ELR (cell line): Measurements from ENCODE around the gene NSUN2.
"Not testable (repeated sequence)": the region's sequence is repeated elsewhere in the genome, so short reads cannot be mapped to it uniquely, and the experiment has no call there.

Experiments
- DNase-seq: peaks from one replicate; pipeline ENCODE4 v3.0.0-alpha.2; 2015; ENCODE audit warnings: low read depth

The NSUN2 gene

DNA sequence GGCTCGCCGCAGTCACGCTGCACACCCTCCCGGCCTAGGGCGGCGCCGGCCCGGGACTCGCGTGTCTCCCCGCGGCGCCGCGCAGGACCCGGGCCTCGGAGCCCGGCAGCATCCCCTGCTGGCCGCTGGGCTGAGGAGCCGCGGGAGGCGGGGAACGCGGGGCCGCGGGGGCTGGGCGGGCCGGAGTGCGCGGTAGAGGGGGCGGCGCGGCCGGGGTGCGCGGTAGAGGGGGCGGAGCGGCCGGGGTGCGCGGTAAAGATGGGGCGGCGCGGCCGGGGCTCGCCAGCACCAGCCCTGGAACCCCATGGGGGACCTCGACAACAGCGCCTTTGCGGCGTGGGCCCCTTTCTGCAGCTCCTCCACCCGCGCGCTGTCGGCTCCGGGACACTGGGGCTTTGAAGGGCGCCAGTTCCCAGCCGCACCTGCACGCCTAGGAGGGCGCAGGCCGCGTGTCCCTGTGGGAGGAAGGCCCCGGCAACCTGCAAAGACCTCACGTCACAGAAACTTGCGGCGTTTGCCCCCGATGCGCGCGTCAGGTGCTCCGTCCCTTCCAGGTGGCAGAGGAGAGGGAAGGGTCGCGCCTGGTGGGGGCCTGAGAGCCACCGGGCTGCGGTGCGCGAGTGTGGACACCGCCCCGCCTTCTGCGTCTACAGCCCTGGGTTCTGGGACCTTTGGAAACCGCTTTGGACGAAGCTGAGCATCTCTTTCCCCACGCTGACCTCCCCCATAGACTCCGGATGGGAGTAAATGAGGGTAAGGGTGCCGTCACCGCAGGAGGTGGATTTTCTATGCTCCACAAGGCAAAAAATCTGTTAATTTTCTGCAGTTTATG, 49.6 kb downstream of the NSUN2 start:
- no peak for DNase-seq

DNA sequence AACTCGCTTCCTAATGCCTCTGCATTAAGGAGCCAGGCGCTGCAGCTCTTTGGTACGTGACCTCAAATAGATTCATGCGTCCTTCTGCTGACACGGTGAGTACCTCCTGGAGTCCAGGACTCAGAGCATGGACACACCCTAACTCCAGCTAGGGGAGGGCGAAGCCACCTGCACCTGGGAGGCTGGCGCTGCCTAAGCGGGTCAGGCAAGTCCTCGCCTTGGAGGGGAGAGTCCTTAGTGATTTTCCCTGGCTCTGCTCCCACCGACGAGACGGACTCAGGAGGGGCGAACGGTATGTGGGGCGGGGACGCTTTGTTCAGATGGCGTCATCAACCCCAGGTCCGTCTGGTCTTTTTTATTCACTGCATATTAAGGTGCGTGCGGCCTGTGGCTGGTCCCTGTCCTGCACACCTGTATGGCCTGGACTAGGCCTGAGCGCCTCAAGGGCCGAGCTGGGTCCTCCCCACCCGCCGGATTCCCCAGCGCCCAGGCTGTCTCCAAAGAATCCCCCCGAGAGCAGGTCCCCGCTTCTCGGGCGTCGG, 50.3 kb downstream of the NSUN2 start:
- DNase-seq, result no peak

DNA sequence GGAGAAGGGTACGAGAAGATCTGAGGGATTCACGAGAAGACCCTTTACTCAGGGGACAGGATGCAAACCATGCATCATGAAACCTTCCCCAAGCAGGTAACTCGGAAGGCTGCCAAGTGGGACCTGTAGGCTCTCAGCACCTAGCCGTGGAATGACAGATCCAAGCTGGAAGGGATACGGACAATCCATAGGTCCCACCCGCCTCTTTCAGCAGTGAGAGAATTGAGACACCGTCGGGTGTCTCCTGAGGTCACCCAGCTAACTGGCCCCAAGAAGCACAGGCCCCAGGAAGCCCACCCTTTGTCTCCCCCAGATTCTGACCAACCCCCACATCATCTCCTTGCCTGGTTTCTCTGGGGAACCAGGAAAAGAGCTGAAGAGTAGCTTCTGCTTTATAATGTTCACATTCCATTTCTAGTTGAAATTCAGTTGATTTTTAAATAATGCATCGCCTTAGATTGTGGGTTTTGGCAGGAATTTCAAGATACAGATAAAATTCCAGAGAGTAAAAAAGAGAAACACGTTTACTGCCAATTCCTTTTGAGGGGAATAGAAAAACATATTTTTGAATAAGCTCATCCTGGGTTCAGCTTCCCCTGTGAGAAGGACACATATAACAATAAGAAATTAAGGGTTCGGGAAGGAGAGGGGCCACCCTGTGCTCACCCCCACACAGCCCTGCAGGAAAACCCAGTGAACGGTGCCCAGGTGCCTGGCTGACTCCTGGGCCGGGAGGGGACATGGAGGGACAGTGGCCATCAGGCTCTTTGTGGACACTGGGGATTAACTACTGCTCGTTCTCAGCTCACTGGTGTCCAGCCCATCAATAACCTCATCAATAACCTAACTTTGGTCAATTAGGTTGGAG, 51.1 kb downstream of the NSUN2 start:
- DNase-seq, result no peak

DNA sequence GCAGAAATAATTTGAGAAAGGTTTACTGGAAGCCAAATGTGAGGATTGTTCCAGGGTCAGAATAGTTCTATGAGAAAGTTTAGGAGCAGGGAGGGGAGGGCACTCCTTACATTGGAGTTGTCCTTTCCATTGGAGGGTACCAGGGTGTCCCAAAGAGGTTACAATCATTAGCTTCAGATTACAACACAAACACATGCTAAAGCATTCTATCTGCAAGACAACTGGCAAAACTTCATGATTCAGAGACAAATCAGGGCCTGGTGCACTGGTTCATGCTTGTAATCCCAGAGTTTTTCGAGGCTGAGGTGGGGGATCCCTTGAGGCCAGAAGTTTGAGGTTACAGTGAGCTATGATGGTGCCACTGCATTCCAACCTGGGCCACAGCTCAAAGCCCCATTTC, 51.8 kb downstream of the NSUN2 start:
- DNase-seq, result no peak

- no peak for DNase-seq
These were observed 53.3 kb downstream of the NSUN2 start for GRCh38 chr5:6579535-6579934.

- no peak for DNase-seq
These were observed 54.0 kb downstream of the NSUN2 start for GRCh38 chr5:6578676-6579343.

DNA sequence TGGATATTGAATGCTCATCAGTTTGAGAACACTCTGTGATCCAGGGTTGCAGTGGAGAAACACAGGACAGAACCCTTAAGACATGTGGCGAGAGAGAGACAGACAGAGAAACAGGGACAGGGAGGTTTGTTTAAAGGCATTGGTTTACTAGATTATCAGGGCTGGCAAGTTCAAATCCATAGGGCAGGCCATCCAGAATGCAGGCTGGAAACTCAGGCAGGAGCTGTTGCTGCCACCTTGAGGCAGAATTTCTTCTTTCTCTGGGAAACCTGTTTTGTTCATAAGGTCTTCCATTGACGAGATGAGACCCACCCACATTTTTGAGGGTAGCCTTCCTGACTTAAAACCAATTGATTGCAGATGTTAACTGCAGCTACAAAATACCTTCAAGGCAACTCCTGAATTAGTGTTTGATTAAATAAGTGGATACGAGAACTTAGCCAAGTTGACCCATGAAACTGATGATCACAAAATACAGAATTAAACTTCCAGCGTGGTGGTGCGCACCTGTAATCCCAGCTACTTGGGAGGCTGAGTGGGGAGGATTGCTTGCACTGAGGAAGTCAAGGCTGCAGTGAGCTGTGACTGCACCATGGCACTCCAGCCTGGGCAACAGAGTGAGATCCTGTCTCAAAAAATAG, 55.9 kb downstream of the NSUN2 start:
- peak; percentile 68 for DNase-seq

- DNase-seq, result no peak
These were observed 58.2 kb downstream of the NSUN2 start for GRCh38 chr5:6574537-6575245.

DNA sequence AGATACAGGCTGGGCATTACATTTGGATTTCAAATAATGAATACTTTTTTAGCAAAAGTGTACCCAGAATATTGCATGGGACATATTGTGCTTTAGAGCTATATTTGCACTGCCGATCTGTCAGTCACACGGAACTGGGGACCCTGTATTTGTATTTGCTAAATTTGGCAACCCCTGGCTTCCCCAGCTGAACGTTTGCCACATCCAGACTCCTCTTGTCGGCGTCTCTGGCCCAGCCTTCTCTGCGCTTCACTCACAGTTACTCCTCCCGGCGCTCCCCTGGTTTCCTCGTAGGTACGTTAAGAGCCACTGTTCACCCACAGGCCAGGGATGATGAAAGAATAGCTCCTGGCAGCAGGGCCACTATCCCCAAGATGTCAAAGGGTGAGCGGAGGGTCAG, 58.7 kb downstream of the NSUN2 start:
- DNase-seq, result no peak

DNA sequence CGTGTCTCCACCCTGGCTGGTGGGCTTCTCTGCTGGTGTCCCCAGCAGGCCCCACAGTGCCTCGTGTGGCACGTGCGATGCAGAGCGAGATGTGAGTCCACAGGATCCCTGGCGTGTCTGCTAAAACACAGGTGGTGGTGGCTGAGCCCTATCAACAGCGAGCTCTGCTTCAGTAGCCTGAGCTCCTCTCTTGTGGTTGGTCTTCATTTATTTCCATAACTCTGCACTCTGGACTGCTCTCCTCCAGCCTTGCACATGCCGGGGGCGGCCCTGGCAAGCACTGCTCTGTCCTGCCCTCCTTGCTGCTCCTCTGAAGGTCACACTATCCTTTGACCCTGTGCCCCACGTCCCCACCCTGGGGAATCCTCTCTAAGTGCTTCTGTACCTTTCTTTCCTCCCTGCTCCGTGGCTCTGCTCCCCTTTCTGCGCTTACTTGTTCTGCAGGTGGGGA, 59.2 kb downstream of the NSUN2 start:
- DNase-seq, result no peak

- DNase-seq, result no peak
These were observed 59.9 kb downstream of the NSUN2 start for GRCh38 chr5:6572825-6573380.

- DNase-seq, result no peak
These were observed 60.6 kb downstream of the NSUN2 start for GRCh38 chr5:6572086-6572824.

DNA sequence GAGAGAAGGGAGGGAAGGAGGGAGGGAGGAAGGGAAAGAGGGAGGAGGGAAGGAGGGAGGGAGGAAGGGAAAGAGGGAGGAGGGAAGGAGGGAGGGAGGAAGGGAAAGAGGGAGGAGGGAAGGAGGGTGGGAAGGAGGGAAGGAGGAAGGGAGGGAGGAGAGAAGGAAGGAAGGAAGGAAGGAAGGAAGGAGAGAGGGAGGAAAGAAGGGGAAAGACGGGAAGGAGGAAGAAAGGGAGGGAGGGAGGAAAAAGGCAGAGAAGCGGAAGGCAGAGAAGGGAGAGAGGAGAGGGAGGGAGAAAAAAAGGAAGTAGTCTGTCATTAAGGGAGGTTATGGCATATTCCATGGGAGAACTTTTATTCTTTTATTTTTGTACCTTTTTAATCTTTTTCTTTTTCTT, 61.2 kb downstream of the NSUN2 start:
- not testable (repeated sequence) for DNase-seq

DNA sequence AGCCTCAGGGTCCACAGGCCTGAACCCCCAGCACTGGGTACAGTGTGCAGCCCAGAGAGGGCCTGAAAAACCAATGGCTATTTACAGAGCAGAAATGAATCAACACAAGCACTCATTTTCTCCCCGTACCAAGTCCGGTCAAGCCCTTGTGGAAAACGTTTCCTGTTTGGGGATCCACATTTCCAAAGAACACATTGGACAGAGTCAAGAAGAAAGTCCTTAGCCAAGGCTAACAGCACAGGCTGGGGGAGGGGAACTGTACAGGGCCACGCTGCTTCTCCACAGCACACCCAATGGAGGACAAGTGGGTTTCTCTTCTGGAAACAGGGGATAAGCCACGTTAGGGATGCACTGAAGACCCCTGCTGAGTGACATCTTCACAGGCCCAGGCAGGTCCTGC, 62.3 kb downstream of the NSUN2 start:
- DNase-seq, result no peak

- DNase-seq, result no peak
These were observed 64.0 kb downstream of the NSUN2 start for GRCh38 chr5:6568889-6569288.

DNA sequence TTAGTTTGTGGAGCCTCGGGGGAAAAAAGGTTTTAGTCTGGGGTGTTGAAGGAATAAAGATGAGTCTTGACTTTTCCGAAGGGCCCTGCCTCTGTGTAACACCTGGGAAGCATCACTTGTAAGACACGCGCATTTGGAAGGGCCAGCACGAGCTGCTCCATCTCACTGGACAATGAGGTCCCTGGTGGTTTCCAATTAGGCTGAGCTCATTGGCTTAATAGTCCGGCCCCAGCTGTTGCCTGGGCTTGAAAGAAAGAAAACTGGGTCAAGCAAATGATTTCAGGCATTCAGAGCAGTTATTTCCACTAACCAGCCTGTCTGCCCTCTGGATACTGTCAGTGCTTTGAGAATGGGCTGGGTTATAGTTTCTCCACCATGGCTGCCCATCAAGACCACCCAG, 64.5 kb downstream of the NSUN2 start:
- no peak for DNase-seq

DNA sequence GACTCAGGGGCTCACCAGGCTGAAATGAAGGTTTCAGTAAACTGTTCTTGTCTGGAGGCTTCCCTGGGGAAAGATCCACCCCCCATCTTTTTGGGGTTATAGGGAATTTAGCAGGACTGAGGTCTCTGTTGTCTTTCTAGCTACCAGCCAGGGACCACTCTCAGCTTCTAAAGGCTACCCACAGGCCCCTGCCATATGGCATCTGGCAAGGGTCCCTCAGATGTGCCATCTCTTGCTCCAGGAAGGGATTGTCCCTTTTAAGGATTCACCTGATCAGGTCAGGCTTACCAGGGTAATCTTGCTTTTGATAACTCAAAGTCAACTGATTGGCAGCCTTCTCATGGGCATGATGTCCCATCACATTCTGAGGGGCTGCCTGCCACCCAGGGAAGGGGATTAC, 65.0 kb downstream of the NSUN2 start:
- no peak for DNase-seq

GRCh38 chr5:6567068-6567467, 65.8 kb downstream of the NSUN2 start:
- no peak for DNase-seq

GRCh38 chr5:6565492-6565891, 67.4 kb downstream of the NSUN2 start:
- DNase-seq, result no peak
